Large intestine (tissue), 3 donors: ENCODE results near the gene ARL3. TPM values are rescaled to one million over a fixed set of nuclear protein-coding genes. Genes with fewer than 3 reads are reported as not detected.

Experiments used
- DNase-seq, 2 donors: peaks; one replicate each; pipeline versions ENCODE4 v3.0.0 to v3.0.0-alpha.2; 2013
- H3K27ac ChIP-seq: one replicate; pipeline ENCODE4 v1.5.1; 2013; ENCODE audit warnings: low read length
- H3K27me3 ChIP-seq: 2 replicates; pipeline ENCODE4 v1.6.1; 2013; ENCODE audit warnings: low read length; ENCODE audit not compliant: control insufficient read depth, insufficient read depth
- H3K36me3 ChIP-seq: 2 replicates; pipeline ENCODE4 v1.6.1; 2013; ENCODE audit warnings: low read length; ENCODE audit not compliant: control insufficient read depth, insufficient read depth
- H3K4me1 ChIP-seq: one replicate; pipeline ENCODE4 v1.6.1; 2013; ENCODE audit warnings: low read length; ENCODE audit not compliant: control insufficient read depth, insufficient read depth
- H3K4me3 ChIP-seq: one replicate; pipeline ENCODE4 v1.5.1; 2013; ENCODE audit warnings: low read length
- H3K9me3 ChIP-seq: one replicate; pipeline ENCODE4 v1.6.1; 2013; ENCODE audit warnings: mild to moderate bottlenecking, low read depth, low read length, moderate library complexity; ENCODE audit not compliant: control insufficient read depth
- WGBS: methylation state at CpG from one replicate; pipeline ENCODE4 v1.1.5; 2013; ENCODE audit warnings: low lambda C conversion rate; ENCODE audit not compliant: insufficient coverage; 5-methylcytosine and 5-hydroxymethylcytosine counted together
- polyA plus RNA-seq: library from polyadenylated mRNA; unstranded; fragments of 120-200 nt; gene quantifications from one replicate; pipeline ENCODE4 v1.2.1, GENCODE V29; 2013

Gene ARL3
- polyA plus RNA-seq, 1 donor, result 9.0 TPM

DNA sequence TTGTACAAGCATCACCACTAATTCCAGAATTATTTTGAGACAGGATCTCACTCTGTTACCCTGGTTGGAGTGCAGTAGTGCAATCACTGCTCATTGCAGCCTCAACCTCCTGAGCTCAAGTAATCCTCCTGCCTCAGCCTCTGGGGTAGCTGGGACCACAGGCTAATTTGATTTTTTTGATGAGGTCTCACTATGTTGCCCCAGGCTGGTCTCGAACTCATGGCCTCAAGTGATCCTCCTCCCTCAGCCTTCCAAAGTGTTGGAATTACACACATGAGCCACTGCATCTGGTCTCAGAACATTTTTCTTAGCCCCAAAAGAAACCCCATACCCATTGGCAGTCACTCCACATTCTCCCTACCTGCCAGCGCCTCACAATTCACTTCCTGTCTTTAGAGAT is 26.0 kb upstream of the ARL3 start:
- no peak overlapping the region for H3K27ac ChIP-seq
- no peaks in the 10 kb centered on the region for H3K27me3 ChIP-seq
- peaks cover 14% of the 10 kb centered on the region for H3K36me3 ChIP-seq
- DNase-seq, result no peak
- H3K4me3 ChIP-seq, result no peak overlapping the region
- no CpG with 5 or more reads among the region's 2 CpGs for WGBS
- H3K4me1 ChIP-seq, result peaks cover 23% of the 10 kb centered on the region
- H3K9me3 ChIP-seq, result no peaks in the 10 kb centered on the region

DNA sequence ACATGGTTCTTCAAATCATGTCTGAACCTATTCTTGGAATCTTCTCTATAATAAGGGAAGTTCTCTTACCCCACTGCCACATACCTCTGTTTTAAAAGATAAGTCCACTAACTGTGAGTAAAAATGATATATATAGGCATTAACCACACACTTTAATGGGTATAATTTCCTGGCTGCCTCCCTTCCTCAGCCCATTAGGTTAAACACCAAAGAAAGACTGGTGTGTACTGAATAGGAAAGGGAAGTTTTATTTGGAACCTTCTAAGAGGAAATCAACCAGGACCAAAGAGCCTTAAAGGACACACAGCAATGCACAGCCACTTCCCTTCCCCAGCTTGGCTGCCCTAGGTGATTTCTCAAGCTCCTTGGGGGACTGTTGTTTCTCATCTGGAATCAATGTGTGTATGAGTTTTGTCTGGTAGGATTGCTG is 24.5 kb upstream of the ARL3 start:
- Histone ChIP-seq H3K9me3 (no peaks in the 10 kb centered on the region), H3K27me3 (no peaks in the 10 kb centered on the region), H3K4me3 (no peak overlapping the region), H3K27ac (no peak overlapping the region), H3K36me3 (peaks cover 19% of the 10 kb centered on the region), H3K4me1 (peaks cover 18% of the 10 kb centered on the region)
- no peak for DNase-seq

DNA sequence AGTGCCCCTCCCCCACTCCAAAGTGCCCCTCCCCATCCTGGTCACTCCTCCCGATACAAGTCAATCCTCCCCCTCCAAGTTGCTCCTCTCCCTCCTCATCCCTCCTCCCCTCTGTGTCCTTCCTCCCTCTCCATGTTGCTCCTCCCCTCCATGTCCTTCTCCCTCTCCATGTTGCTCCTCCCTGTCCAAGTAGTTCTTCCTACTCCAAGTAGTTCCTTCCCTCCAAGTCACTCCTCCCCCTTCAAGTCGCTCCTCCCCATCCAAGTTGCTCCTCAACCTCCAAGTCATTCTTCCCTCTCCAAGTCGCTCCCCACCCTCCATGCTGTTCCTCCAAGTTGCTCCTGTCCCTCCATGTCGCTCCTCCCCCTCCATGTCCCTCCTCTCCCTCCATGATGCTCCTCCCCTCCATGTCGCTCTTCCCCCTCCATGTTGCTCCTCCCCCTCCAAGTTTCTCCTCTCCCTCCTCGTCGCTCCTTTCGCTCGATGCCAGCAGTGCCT is 20.9 kb upstream of the ARL3 start:
- Histone ChIP-seq H3K4me3 (no peak overlapping the region), H3K27ac (no peak overlapping the region), H3K9me3 (no peaks in the 10 kb centered on the region), H3K27me3 (no peaks in the 10 kb centered on the region), H3K4me1 (peaks cover 7% of the 10 kb centered on the region), H3K36me3 (peaks cover 37% of the 10 kb centered on the region)
- no peak for DNase-seq
- 80% methylated on average over 2 of the region's 9 CpGs for WGBS

DNA sequence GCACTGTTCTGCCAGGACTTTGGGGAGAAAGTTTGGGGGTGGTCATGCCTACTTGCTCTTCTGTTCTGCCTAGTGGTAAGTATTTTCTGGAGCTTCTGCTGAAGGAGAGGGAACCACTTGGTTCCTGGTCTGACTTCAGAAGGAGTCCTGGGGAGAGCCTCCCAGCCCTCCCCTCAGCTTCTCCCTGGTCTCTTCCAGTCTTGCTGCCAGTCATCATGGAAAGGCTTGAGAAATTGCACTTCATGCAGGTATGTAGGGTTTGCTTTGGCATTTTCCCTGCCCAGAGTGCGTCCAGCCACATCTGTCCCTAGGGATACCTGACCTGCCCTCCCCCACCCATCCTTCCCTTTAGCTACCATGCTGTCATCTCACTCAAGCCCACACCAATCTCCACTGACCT is 18.5 kb upstream of the ARL3 start:
- H3K9me3 ChIP-seq, result no peaks in the 10 kb centered on the region
- no peak overlapping the region for H3K4me3 ChIP-seq
- no peaks in the 10 kb centered on the region for H3K4me1 ChIP-seq
- H3K27ac ChIP-seq, result no peak overlapping the region
- no CpG with 5 or more reads among the region's 1 CpG for WGBS
- no peaks in the 10 kb centered on the region for H3K27me3 ChIP-seq
- DNase-seq, result no peak
- H3K36me3 ChIP-seq, result peaks cover 44% of the 10 kb centered on the region

DNA sequence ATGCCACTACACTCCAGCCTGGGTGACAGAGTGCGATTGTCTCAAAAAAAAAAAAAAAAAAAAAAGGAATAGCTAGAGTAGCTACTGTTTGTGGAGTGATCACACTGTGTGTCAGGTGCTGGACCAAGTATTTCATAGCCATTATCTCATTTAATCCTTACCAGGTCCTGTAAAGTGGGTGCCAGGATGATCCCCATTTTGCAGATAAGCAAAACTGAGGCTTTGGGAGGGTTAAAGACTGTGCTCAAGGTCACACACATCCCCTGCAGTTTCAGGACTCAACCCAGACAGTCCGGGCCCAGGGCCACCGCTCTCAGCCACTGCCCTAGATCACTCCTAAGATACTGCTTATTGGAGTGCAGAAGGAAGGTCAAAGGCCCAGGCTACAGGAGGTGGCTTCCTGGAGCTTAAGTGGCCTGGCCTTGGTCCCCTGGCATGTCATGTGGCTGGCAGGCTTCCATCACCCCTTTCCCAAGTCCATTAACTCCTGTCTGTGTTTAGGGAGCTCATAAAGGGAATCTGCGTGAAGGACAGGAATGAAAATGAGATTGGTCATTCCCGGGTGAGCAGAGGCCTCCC is 17.1 kb upstream of the ARL3 start:
- Histone ChIP-seq H3K9me3 (no peaks in the 10 kb centered on the region), H3K27me3 (no peaks in the 10 kb centered on the region), H3K4me3 (no peak overlapping the region), H3K36me3 (peaks cover 52% of the 10 kb centered on the region), H3K27ac (no peak overlapping the region), H3K4me1 (no peaks in the 10 kb centered on the region)
- no peak for DNase-seq
- no CpG with 5 or more reads among the region's 5 CpGs for WGBS

DNA sequence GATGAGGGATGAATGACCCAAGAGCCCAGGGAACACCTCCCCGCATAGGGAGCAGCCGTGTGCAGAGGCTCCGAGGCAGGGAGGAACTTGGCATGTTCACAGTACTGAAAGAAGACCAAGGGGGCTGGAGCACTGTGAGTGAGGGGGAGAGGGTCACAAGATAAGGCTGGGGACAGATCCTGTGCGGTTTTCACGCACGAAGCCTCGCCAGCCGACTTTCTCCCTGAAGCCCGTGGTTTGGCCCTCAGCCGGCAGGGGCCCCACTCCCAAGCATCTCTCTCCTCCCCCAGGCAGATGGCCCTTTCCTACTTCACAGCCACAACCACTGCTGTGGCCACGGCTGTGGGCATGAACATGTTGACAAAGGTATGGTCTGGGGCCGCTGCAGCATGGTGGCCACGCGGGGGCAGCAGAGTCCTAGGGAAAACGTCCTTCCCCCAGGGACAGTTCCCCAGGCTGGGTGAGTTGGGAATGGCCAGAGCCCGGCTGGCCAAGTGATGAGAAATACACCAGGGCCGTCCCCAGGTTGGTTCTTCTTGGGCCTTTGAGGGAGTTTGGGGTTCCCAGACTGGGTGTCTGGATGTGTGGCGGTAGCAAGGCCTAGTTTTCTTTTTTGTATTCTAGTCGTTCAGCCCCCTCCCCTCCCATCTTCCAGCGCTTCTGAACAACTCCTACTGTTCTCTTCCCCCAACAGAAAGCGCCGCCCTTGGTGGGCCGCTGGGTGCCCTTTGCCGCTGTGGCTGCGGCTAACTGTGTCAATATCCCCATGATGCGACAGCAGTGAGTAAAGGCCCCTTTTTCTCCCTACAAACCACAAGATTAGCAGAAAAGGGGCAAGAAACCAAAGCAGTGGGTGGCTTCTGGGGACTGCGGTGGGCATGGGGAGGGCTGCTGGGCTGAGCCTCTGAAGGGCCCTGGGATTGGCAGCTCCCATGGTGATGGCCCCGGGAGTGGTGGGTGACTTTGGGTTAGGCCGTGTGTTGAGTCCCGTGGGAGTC is 15.1 kb upstream of the ARL3 start:
- DNase-seq, result peak; percentile 53 to 70
- Histone ChIP-seq H3K27me3 (no peaks in the 10 kb centered on the region), H3K9me3 (no peaks in the 10 kb centered on the region), H3K4me3 (no peak overlapping the region), H3K36me3 (peaks cover 47% of the 10 kb centered on the region), H3K27ac (no peak overlapping the region), H3K4me1 (no peaks in the 10 kb centered on the region)
- no CpG with 5 or more reads among the region's 30 CpGs for WGBS

DNA sequence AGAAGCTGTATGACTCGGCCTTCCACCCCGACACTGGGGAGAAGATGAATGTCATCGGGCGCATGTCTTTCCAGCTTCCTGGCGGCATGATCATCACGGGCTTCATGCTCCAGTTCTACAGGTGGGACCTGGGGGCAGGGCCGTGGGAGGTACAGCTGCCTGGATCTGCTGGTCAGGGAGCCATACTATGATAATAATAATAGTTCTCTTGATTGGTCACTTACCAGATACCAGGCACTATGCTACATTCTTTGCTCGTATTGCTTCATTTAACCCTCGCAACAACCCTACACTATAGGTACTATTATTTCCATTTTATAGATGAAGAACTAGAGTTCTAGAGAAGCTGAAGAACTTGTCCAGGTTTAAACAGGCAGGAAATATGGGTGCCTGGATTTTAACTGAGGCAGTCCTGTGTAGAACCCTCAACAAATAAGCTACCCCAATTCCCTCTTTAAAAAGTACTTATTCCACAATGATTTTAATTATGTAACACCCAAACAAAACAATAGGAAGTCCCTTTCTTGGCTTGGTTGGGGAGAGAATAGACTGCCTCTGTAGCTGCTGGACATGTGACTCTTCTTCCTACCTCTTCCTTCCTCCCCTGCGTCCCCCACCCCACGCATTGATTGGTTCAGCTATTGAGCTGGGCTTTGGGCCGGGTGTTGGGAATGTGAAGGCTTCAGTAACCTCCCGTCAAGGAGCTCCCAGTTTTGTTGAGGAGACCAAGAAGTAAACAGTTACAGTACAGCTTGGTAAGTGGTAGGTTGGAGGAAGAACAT is 13.0 kb upstream of the ARL3 start:
- H3K36me3 ChIP-seq, result peaks cover 33% of the 10 kb centered on the region
- DNase-seq, result no peak
- no peaks in the 10 kb centered on the region for H3K27me3 ChIP-seq
- H3K4me3 ChIP-seq, result no peak overlapping the region
- H3K4me1 ChIP-seq, result no peaks in the 10 kb centered on the region
- 71% methylated on average over 1 of the region's 13 CpGs for WGBS
- no peak overlapping the region for H3K27ac ChIP-seq
- no peaks in the 10 kb centered on the region for H3K9me3 ChIP-seq

DNA sequence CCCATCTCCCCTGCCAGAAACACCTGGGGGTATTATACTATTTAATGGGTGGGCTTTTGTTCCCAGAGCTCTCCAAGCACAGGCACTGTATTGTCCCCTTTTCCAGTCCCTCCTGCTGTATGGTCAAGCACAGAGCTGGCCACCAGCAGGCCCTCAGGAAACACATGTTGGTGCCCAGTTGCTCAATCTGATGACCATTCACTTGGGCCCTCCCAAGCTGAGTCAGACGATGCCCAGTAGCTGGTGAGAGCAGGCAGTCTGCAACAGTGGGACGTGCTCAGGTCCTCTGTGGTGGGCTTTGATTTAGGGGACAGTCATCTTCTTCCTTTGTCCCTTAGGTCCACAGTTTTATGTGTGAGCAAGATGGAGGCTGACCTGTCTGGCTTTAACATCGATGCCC is 12.1 kb upstream of the ARL3 start:
- Histone ChIP-seq H3K27me3 (no peaks in the 10 kb centered on the region), H3K4me1 (no peaks in the 10 kb centered on the region), H3K4me3 (no peak overlapping the region), H3K27ac (no peak overlapping the region), H3K9me3 (no peaks in the 10 kb centered on the region), H3K36me3 (peaks cover 26% of the 10 kb centered on the region)
- no CpG with 5 or more reads among the region's 3 CpGs for WGBS
- DNase-seq, result no peak

DNA sequence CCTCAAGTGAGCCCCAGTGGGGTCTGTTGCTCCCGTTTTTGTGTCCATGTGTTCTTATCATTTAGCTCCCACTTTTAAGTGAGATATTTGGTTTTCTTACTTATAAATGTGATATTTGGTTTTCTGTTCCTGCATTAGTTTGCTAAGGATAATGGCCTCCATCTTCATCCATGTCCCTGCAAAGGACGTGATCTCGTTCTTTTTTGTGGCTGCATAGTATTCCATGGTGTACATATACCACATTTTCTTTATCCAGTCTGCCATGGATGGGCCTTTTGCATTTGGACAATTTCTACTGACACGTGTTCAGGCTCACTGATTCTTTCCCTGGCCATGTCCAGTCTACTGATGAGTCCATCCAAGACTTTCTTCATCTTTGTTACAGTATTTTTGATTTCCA is 9.8 kb upstream of the ARL3 start:
- Histone ChIP-seq H3K4me3 (no peak overlapping the region), H3K36me3 (peaks cover 21% of the 10 kb centered on the region), H3K27me3 (no peaks in the 10 kb centered on the region), H3K9me3 (no peaks in the 10 kb centered on the region), H3K27ac (no peak overlapping the region), H3K4me1 (peaks cover 2% of the 10 kb centered on the region)
- no peak for DNase-seq
- WGBS, result 95% methylated on average over 3 of the region's 4 CpGs

DNA sequence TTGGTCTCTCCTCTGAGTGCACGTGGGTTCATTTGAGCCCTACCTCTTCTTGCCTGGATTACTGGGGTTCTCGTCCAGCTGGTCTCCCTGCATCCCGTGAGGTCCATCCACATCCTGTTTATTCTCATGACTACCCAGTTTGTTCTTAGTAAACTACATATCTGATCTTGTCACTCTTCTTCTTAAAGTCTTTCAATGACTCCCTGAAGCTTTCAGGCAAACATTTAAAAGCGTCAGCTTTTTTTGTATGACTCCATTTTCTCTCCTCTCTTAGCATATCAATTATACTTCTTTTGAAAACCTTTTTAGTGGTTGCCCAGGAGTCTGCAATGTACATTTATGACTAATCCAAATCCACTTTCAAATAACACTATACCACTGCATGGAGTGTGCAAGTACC is 7.8 kb upstream of the ARL3 start:
- WGBS, result 78% methylated on average over 4 of the region's 4 CpGs
- no peaks in the 10 kb centered on the region for H3K9me3 ChIP-seq
- no peaks in the 10 kb centered on the region for H3K27me3 ChIP-seq
- H3K4me3 ChIP-seq, result no peak overlapping the region
- no peak overlapping the region for H3K27ac ChIP-seq
- no peak for DNase-seq
- H3K4me1 ChIP-seq, result peaks cover 9% of the 10 kb centered on the region
- peaks cover 10% of the 10 kb centered on the region for H3K36me3 ChIP-seq
